HL-60 (cell line): ENCODE data around the gene LRRC3.

Experiments
- DNase-seq, 2 experiments: peaks; one replicate each; pipeline ENCODE4 v3.0.0-alpha.2; 2010 to 2020; ENCODE audit warnings: low read depth in 1 of 2, low spot score in 1 of 2
- H3K27ac ChIP-seq: fragments of 250-450 bp; sonication (Bioruptor Pico); replicated peaks from 2 replicates; pipeline ENCODE4 v1.5.1; 2020; ENCODE audit warnings: mild to moderate bottlenecking, moderate library complexity
- H3K27me3 ChIP-seq: fragments of 250-450 bp; sonication (Bioruptor Pico); 2 replicates; pipeline ENCODE4 v1.5.1; 2021; ENCODE audit warnings: mild to moderate bottlenecking, moderate library complexity; ENCODE audit not compliant: insufficient read depth, poor library complexity, severe bottlenecking
- H3K4me3 ChIP-seq: replicated peaks from 2 replicates; pipeline ENCODE4 v1.5.1; 2011; ENCODE audit warnings: mild to moderate bottlenecking, control low read depth, low read length; ENCODE audit not compliant: insufficient read depth
- CTCF ChIP-seq: IDR thresholded peaks from one replicate; pipeline ENCODE4 v1.5.1; 2011; ENCODE audit warnings: low read length, control low read depth, inconsistent platforms; ENCODE audit not compliant: insufficient read depth
- GABPA ChIP-seq: IDR thresholded peaks from 2 replicates; pipeline ENCODE4 v1.6.1; 2012; ENCODE audit warnings: low read depth
- POLR2AphosphoS5 ChIP-seq: IDR thresholded peaks from 2 replicates; pipeline ENCODE4 v1.6.1; 2012; ENCODE audit warnings: low read depth
- REST ChIP-seq: IDR thresholded peaks from 2 replicates; pipeline ENCODE4 v1.6.1; 2012; ENCODE audit warnings: low read depth; ENCODE audit not compliant: insufficient replicate concordance
- SPI1 ChIP-seq: IDR thresholded peaks from 2 replicates; pipeline ENCODE4 v1.6.1; 2012; ENCODE audit warnings: low read depth, mild to moderate bottlenecking, borderline replicate concordance

The LRRC3 gene

GRCh38 chr21:44464351-44464750, 9.0 kb downstream of the LRRC3 start:
- no peaks in the 10 kb centered on the region for H3K27me3 ChIP-seq
- H3K4me3 ChIP-seq = no peak overlapping the region
- no peak for DNase-seq
- TF ChIP-seq CTCF (no peak), SPI1 (no peak), GABPA (no peak), POLR2AphosphoS5 (no peak), REST (no peak)
- H3K27ac ChIP-seq = no peak overlapping the region

GRCh38 chr21:44466351-44466954, 11.1 kb downstream of the LRRC3 start:
- no peaks in the 10 kb centered on the region for H3K27me3 ChIP-seq
- no peak overlapping the region for H3K4me3 ChIP-seq
- DNase-seq = no peak
- TF ChIP-seq SPI1 (no peak), CTCF (no peak), POLR2AphosphoS5 (no peak), GABPA (no peak), REST (no peak)
- H3K27ac ChIP-seq = no peak overlapping the region

GRCh38 chr21:44466996-44467858, 11.9 kb downstream of the LRRC3 start:
- no peak for DNase-seq
- no peak overlapping the region for H3K4me3 ChIP-seq
- TF ChIP-seq GABPA = no peak
- TF ChIP-seq CTCF = no peak
- TF ChIP-seq REST = no peak
- no peak for TF ChIP-seq POLR2AphosphoS5
- TF ChIP-seq SPI1 = no peak
- no peak overlapping the region for H3K27ac ChIP-seq
- no peaks in the 10 kb centered on the region for H3K27me3 ChIP-seq
